Naive thymus-derived CD8-positive, alpha-beta T cell (primary cell): Measurements from ENCODE around the gene KRTAP12-2. TPM values are rescaled to one million over a fixed set of nuclear protein-coding genes. Genes with fewer than 3 reads are reported as not detected.
A peak's percentile ranks its signal among the peaks of the same experiment; 100 is the strongest.
"Not testable (repeated sequence)": the region's sequence is repeated elsewhere in the genome, so short reads cannot be mapped to it uniquely, and the experiment has no call there.

Experiments
- ATAC-seq, 2 donors: fragments of 150-1000 bp; cut with Tn5 transposase in 1 of 2; sonication (Bioruptor Pico), chemical (Tn5 transposase) in 1 of 2; 1 replicate in 1 of 2; 2 replicates in 1 of 2; pipeline ENCODE4 v1.10.0; 2021; ENCODE audit warnings: mild to moderate bottlenecking in 2 of 2, moderate library complexity in 2 of 2
- POLR2A ChIA-PET: fragments of 350-600 bp; sonication (Branson Sonifier 250); formaldehyde crosslinking; loops from one replicate; lab custom pipeline; 2021; ENCODE audit warnings: antibody characterized with exemption; lab: Charles Lee
- DNase-seq, 10 donors: peaks; one replicate each; pipeline versions ENCODE4 v3.0.0 to v3.0.0-alpha.2; 2020 to 2022
- H3K27ac Mint-ChIP-seq, 10 donors: one replicate each; pipeline ENCODE4 v1.8.0; 2020 to 2022; ENCODE audit warnings: mild to moderate bottlenecking in 10 of 10, mixed read lengths in 10 of 10, moderate library complexity in 4 of 10, inconsistent platforms in 1 of 10
- H3K27me3 Mint-ChIP-seq, 5 donors: one replicate each; pipeline ENCODE4 v1.8.0; 2021 to 2022; ENCODE audit warnings: mixed read lengths in 5 of 5
- H3K36me3 Mint-ChIP-seq, 3 donors: one replicate each; pipeline ENCODE4 v1.8.0; 2020 to 2022; ENCODE audit warnings: mixed read lengths in 3 of 3, mild to moderate bottlenecking in 2 of 3, inconsistent platforms in 1 of 3
- H3K4me1 Mint-ChIP-seq, 4 donors: one replicate each; pipeline ENCODE4 v1.8.0; 2021 to 2022; ENCODE audit warnings: mixed read lengths in 4 of 4
- H3K4me3 Mint-ChIP-seq, 10 donors: one replicate each; pipeline ENCODE4 v1.8.0; 2020 to 2022; ENCODE audit warnings: mild to moderate bottlenecking in 10 of 10, mixed read lengths in 10 of 10, moderate library complexity in 6 of 10, inconsistent platforms in 1 of 10
- H3K9me3 Mint-ChIP-seq, 9 donors: one replicate each; pipeline ENCODE4 v1.8.0; 2020 to 2022; ENCODE audit warnings: mixed read lengths in 9 of 9, mild to moderate bottlenecking in 3 of 9, inconsistent platforms in 1 of 9, moderate library complexity in 1 of 9
- polyA plus RNA-seq, 3 donors: library from polyadenylated mRNA; unstranded; fragments of 300-500 nt; fragmentation: Illumina TruSeq; gene quantifications; one replicate each; pipeline ENCODE4 v1.2.3, GENCODE V29; 2021
- total RNA-seq, 8 experiments: library from RNA in 2 of 8; stranded (reverse) in 2 of 8; gene quantifications; one replicate each; pipeline ENCODE4 v1.2.3 and lab custom pipeline; 2021 to 2026

The KRTAP12-2 gene
- total and polyA plus RNA-seq, 5 experiments from 2014 or later, result not detected

DNA sequence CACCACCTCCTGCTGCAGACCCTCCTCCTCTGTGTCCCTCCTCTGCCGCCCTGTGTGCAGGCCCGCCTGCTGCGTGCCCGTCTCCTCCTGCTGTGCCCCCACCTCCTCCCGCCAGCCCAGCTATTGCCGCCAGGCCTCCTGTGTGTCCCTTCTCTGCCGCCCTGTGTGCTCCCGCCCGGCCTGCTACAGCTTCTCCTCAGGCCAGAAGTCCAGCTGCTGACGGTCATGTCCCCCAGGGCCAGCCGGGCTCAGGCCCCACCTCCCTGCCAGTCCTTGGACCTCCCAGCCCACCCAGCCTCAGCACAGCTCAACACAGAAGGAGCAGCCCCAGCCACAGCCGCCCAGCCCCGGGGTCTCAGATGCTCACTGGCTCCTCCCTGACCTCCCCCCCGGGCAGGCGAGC lies 38.9 kb downstream of the KRTAP12-2 start:
- ATAC-seq, H3K27me3 Mint-ChIP-seq, H3K4me3 Mint-ChIP-seq: not testable (repeated sequence)
- DNase-seq, result peak in 1 of 10 donors; percentile 48
- peaks cover 13 to 60% (median 50%) of the 10 kb centered on the region in 9 donors for H3K9me3 Mint-ChIP-seq
- peak overlapping the region in 4 of 10 donors; percentile 41 to 81 (median 70) for H3K27ac Mint-ChIP-seq
- peaks cover 22 to 53% (median 44%) of the 10 kb centered on the region in 4 donors for H3K4me1 Mint-ChIP-seq
- POLR2A ChIA-PET, result interaction anchor here (3.3 kb wide), 1 partner anchor 31 kb away, joined by 15 read pairs; the partner anchor contains the start of gene KRTAP12-3
- H3K36me3 Mint-ChIP-seq, result peaks cover 2 to 43% (median 41%) of the 10 kb centered on the region in 3 donors

DNA sequence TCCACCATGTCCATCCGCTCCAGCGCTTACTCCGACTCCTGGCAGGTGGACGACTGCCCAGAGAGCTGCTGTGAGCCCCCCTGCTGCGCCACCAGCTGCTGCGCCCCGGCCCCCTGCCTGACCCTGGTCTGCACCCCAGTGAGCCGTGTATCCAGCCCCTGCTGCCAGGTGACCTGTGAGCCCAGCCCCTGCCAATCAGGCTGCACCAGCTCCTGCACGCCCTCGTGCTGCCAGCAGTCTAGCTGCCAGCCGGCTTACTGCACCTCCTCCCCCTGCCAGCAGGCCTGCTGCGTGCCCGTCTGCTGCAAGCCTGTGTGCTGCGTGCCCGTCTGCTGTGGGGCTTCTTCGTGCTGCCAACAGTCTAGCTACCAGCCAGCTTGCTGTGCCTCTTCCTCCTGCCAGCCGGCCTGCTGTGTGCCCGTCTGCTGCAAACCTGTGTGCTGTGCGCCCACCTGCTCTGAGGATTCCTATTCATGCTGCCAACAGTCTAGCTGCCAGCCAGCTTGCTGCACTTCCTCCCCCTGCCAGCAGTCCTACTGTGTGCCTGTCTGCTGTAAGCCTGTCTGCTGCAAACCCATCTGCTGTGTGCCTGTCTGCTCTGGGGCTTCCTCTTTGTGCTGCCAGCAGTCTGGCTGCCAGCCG lies 39.4 kb downstream of the KRTAP12-2 start:
- not testable (repeated sequence) for H3K27me3 Mint-ChIP-seq, ATAC-seq, DNase-seq
- peak overlapping the region in 1 of 10 donors; percentile 13 for H3K4me3 Mint-ChIP-seq
- peaks cover 2 to 48% (median 43%) of the 10 kb centered on the region in 3 donors for H3K36me3 Mint-ChIP-seq
- peaks cover 22 to 53% (median 44%) of the 10 kb centered on the region in 4 donors for H3K4me1 Mint-ChIP-seq
- POLR2A ChIA-PET, result interaction anchor here (0.8 to 3.3 kb wide), 2 partner anchors 29 to 31 kb away, joined by 3 to 15 read pairs; partner anchors contain the start of gene KRTAP12-3
- H3K9me3 Mint-ChIP-seq, result peaks cover 17 to 60% (median 53%) of the 10 kb centered on the region in 9 donors
- H3K27ac Mint-ChIP-seq, result peak overlapping the region in 7 of 10 donors; percentile 31 to 81 (median 58)

DNA sequence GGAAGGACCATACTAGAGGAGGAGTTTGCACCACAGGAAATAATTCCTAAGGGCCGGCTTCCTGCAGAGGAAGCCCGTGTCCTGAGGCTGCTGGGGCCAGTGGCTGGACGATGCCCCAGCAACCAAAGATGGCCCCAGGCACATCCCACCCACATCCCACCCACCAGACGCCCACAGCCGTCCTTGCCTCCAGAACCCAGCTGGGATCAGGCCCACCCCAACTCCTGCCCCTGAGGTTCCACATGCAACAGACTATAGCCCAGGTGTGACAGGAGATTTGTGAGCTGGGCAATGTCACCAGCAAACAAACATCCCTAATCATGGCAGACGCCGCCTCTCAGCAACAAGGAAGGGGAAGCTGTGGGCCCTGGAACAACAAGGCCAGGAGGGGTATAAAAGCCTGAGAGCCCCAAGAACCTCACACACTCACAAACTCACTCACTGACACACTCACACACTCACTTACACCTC lies 40.0 kb downstream of the KRTAP12-2 start, which contains the start of gene KRTAP10-9:
Gene KRTAP10-9 (plus strand): TSS at position 421 of the 471 bp plus-strand sequence. CDS start 79 bp downstream, outside the sequence.
- peak within 1 kb of the TSS in 9 of 10 donors; percentile 41 to 81 (median 69) for H3K27ac Mint-ChIP-seq
- ATAC-seq, result no peak

DNA sequence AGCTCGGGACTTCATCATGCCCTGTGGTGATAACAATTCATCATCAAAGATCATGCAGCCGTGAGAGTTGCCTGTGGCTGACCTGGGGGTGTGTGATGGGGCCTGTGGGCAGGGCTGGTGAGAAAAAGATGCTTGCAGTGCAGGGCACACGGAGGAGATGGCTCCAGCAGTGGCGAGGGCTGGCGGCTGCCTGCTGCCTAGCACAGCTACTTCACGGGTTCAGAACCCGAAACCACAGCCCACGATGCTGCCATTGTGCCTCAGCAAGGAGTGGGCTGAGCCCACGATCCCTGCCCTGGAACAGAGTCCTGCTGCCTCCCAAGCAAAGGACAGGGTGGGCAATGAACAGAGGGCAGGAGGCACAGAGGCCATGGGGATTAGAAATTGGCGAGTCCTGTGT lies 40.5 kb downstream of the KRTAP12-2 start:
- DNase-seq (peak in 3 of 10 donors; percentile 18 to 32 (median 32)), ATAC-seq (no peak)
- Mint-ChIP-seq H3K27me3 (peaks cover 0 to 2% (median 0%) of the 10 kb centered on the region in 5 donors), H3K4me3 (peak overlapping the region in 4 of 10 donors; percentile 28 to 65 (median 58)), H3K36me3 (peaks cover 2 to 44% (median 39%) of the 10 kb centered on the region in 3 donors), H3K27ac (peak overlapping the region in 6 of 10 donors; percentile 43 to 75 (median 58)), H3K9me3 (peaks cover 17 to 58% (median 46%) of the 10 kb centered on the region in 9 donors), H3K4me1 (peaks cover 21 to 52% (median 43%) of the 10 kb centered on the region in 4 donors)
- POLR2A ChIA-PET, result interaction anchor here (0.9 to 3.3 kb wide), 3 partner anchors 27 to 32 kb away, joined by 3 to 15 read pairs (median 4); partner anchors contain the start of gene KRTAP12-3

More for the DNA sequence above, 40.0 kb downstream of the KRTAP12-2 start, which contains the start of gene KRTAP10-9:
- Mint-ChIP-seq H3K27me3 (peaks cover 0 to 2% (median 0%) of the 10 kb centered on the region in 5 donors), H3K9me3 (peaks cover 18 to 60% (median 49%) of the 10 kb centered on the region in 9 donors), H3K36me3 (peaks cover 2 to 46% (median 41%) of the 10 kb centered on the region in 3 donors), H3K4me1 (peaks cover 22 to 53% (median 44%) of the 10 kb centered on the region in 4 donors), H3K4me3 (peak within 1 kb of the TSS in 4 of 10 donors; percentile 28 to 65 (median 58))
- DNase-seq, result peak in 1 of 10 donors; percentile 21
- POLR2A ChIA-PET, result interaction anchor here (0.8 to 3.3 kb wide), 2 partner anchors 29 to 32 kb away, joined by 3 to 15 read pairs; partner anchors contain the start of gene KRTAP12-3

DNA sequence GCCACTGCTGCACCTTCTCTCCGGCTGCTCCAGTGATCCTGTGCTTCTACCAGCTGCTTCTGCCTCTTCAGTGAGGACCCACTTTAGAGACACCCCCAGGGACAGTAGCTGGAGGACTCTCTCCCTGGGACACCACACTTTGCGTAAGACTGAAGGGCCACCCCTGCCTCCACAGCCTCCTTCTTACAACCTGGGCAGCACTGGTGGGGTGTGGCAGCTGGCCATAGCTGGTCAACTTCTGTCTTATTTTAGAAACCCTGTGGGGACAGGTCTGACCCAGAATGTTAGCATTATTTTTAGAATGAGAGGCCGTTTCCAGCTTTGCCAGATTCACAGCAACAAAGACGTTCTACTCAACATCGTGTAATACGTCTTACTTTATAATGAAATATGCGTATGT lies 41.0 kb downstream of the KRTAP12-2 start:
- Mint-ChIP-seq H3K36me3 (peaks cover 0 to 41% (median 36%) of the 10 kb centered on the region in 3 donors), H3K27me3 (peaks cover 0 to 2% (median 0%) of the 10 kb centered on the region in 5 donors), H3K4me3 (no peak overlapping the region), H3K4me1 (peaks cover 17 to 49% (median 39%) of the 10 kb centered on the region in 4 donors), H3K27ac (peak overlapping the region in 4 of 10 donors; percentile 43 to 72 (median 50)), H3K9me3 (peaks cover 17 to 57% (median 45%) of the 10 kb centered on the region in 9 donors)
- POLR2A ChIA-PET, result interaction anchor here (0.9 to 3.3 kb wide), 3 partner anchors 28 to 33 kb away, joined by 3 to 15 read pairs (median 4); partner anchors contain the start of gene KRTAP12-3
- no peak for ATAC-seq
- peak in 1 of 10 donors; percentile 37 for DNase-seq

DNA sequence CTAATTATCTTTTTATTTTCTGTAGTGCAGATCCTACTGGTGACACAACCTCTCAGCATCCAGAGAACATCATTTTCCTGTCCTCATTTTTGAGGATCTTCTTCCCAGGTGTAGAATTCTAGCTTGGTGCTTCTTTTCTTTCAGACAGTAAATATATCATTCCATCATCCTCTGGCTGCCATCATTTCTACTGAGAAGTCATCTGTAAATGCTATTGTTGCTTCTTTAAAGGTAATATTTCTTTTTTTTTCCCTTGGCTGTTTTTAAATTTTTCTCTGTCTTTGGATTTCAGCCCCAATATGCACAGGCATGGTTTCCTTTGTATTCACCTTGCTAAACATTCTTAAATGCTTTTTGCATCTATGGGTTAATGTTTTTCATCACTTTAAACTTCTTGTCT lies 43.2 kb downstream of the KRTAP12-2 start:
- Mint-ChIP-seq H3K27me3 (peaks cover 0 to 2% (median 0%) of the 10 kb centered on the region in 5 donors), H3K4me3 (peak overlapping the region in 1 of 10 donors; percentile 13), H3K36me3 (peaks cover 0 to 52% (median 43%) of the 10 kb centered on the region in 3 donors), H3K27ac (peak overlapping the region in 3 of 10 donors; percentile 6 to 29 (median 14)), H3K9me3 (peaks cover 25 to 63% (median 52%) of the 10 kb centered on the region in 9 donors), H3K4me1 (peaks cover 22 to 47% (median 39%) of the 10 kb centered on the region in 4 donors)
- DNase-seq (no peak), ATAC-seq (no peak)
- POLR2A ChIA-PET, result no interaction called here

DNA sequence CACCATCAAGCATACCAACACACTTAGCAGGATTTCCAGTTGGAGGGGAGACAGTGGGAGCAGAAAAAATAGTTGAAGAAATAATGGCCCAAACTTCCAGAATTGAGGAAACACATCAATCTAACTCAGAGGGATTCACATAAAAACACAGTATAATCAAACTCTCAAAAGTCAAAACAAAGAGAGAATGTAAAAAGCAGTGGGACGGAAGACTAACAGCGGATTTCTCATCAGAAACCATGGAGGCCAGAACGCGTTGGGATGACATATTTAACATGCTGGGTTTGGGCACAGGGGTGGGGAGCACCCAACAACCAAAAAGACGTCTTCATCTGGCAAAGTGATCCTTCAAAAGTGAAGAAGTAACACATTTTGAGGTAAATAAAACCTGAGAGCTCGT lies 46.8 kb downstream of the KRTAP12-2 start:
- H3K4me1 Mint-ChIP-seq, result peaks cover 32 to 55% (median 49%) of the 10 kb centered on the region in 4 donors
- peaks cover 0 to 2% (median 0%) of the 10 kb centered on the region in 5 donors for H3K27me3 Mint-ChIP-seq
- peak overlapping the region; percentile 40 to 98 (median 94) for H3K27ac Mint-ChIP-seq
- ATAC-seq, result no peak
- DNase-seq, result no peak
- H3K4me3 Mint-ChIP-seq, result peak overlapping the region in 7 of 10 donors; percentile 36 to 87 (median 71)
- H3K36me3 Mint-ChIP-seq, result peaks cover 0 to 52% (median 43%) of the 10 kb centered on the region in 3 donors
- POLR2A ChIA-PET, result interaction anchor here (1.4 to 2.4 kb wide), 4 partner anchors 9 to 38 kb away, joined by 5 to 19 read pairs (median 6); partner anchors contain the start of gene KRTAP12-3
- H3K9me3 Mint-ChIP-seq, result peaks cover 25 to 60% (median 51%) of the 10 kb centered on the region in 9 donors

DNA sequence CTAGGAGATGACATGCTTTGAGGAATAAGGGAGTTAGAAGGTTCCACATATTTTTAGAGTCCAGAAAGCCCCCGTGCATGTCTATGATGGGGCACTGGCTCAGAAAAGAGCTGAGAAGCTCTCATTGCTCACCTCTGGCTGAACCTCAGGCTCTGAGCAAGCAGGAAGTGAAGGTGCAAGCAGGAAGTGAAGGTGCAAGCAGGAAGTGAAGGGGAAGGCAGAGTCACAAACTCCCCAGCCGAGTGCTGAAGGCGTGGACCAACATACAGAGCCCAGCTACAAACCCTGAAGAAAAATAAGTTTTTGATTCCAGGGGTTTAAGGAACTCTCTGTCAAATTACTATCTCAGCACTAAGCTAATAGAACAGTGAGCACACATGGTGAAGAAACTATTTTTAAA lies 47.8 kb downstream of the KRTAP12-2 start:
- peaks cover 24 to 51% (median 41%) of the 10 kb centered on the region in 9 donors for H3K9me3 Mint-ChIP-seq
- peaks cover 34 to 59% (median 55%) of the 10 kb centered on the region in 4 donors for H3K4me1 Mint-ChIP-seq
- POLR2A ChIA-PET, result interaction anchor here (0.6 to 2.4 kb wide), 12 partner anchors 10 to 109 kb away, joined by 3 to 19 read pairs (median 4); partner anchors contain the start of gene KRTAP12-3
- peak in 9 of 10 donors; percentile 52 to 81 (median 65) for DNase-seq
- peak; percentile 98 to 99 for ATAC-seq
- no peaks in the 10 kb centered on the region for H3K27me3 Mint-ChIP-seq
- peak overlapping the region; percentile 93 to 98 (median 94) for H3K27ac Mint-ChIP-seq
- peaks cover 0 to 44% (median 33%) of the 10 kb centered on the region in 3 donors for H3K36me3 Mint-ChIP-seq
- peak overlapping the region; percentile 56 to 87 (median 72) for H3K4me3 Mint-ChIP-seq

DNA sequence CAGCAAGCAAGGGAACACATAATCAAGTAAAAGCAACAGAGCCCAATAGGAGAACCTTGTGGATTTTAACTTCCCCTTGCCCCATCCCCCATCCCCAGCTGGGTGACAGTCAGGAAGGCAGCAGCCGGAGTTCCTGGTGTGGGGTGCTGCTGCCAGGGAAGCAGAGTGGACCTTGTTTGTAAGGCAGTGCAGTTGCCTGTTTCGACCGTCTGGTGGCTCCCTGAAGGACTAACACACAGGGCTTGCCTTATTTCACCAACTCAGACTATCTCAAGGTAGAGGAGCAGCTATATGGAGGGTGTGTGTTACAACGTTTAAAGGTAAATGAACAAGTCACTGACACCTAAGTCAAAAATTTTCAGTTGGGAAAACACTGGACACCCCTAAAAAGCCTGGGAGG lies 48.2 kb downstream of the KRTAP12-2 start:
- Mint-ChIP-seq H3K36me3 (peaks cover 0 to 40% (median 29%) of the 10 kb centered on the region in 3 donors), H3K27me3 (no peaks in the 10 kb centered on the region), H3K9me3 (peaks cover 23 to 47% (median 37%) of the 10 kb centered on the region in 9 donors), H3K4me3 (peak overlapping the region; percentile 56 to 87 (median 72)), H3K27ac (peak overlapping the region; percentile 93 to 98 (median 94)), H3K4me1 (peaks cover 34 to 59% (median 55%) of the 10 kb centered on the region in 4 donors)
- DNase-seq (no peak), ATAC-seq (peak; percentile 52 to 53)
- POLR2A ChIA-PET, result interaction anchor here (0.6 to 2.4 kb wide), 12 partner anchors 10 to 108 kb away, joined by 3 to 19 read pairs (median 4); partner anchors contain the start of gene KRTAP12-3

DNA sequence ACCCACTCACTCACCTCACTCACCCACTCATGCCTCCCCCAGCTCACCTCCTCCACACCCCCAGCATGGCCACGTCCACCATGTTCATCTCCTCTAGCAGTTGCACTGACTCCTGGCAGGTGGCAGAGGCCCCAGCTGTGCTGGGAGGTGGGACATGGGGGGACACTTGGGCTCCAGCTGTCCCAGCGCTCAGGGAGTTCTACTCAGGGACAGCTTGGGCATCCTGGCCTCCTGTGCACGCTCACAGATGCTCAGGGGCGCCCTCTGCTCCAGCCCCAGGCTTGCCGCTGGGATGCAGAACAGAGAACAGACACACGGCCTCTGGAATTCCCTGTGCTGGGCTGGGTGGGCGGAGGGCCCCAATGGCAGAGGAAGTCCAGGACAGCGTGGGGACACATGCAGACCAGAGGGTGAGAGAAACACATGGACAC lies 49.6 kb downstream of the KRTAP12-2 start:
- Mint-ChIP-seq H3K9me3 (peaks cover 14 to 38% (median 23%) of the 10 kb centered on the region in 9 donors), H3K36me3 (peaks cover 0 to 26% (median 17%) of the 10 kb centered on the region in 3 donors), H3K27ac (peak overlapping the region; percentile 40 to 98 (median 93)), H3K4me3 (peak overlapping the region in 3 of 10 donors; percentile 22 to 79 (median 30)), H3K4me1 (peaks cover 36 to 69% (median 59%) of the 10 kb centered on the region in 4 donors), H3K27me3 (no peaks in the 10 kb centered on the region)
- POLR2A ChIA-PET, result interaction anchor here (2.7 kb wide), 1 partner anchor 41 kb away, joined by 11 read pairs; the partner anchor contains the start of gene KRTAP12-3
- no peak for DNase-seq
- ATAC-seq, result no peak

DNA sequence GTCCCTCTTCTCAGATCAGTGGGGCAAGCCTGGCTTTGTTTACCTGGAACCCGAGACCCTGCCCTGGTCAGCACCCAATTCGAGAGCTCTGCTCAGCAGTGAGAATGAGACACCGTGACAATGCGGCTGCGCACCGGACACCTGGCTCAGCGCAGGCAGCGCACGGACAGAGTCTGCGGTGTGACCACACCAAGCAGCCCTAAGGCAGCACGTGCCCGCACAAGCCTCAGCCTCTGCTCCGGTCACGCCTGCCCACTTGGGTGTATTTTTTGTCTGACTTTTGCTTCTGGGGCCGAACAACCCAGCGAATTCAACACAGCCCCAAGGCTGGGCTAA lies 50.2 kb downstream of the KRTAP12-2 start:
- no peaks in the 10 kb centered on the region for H3K27me3 Mint-ChIP-seq
- POLR2A ChIA-PET, result interaction anchor here (2.7 kb wide), 1 partner anchor 42 kb away, joined by 11 read pairs; the partner anchor contains the start of gene KRTAP12-3
- peak overlapping the region in 7 of 10 donors; percentile 28 to 79 (median 64) for H3K4me3 Mint-ChIP-seq
- no peak for DNase-seq
- ATAC-seq, result no peak
- H3K27ac Mint-ChIP-seq, result peak overlapping the region in 9 of 10 donors; percentile 59 to 94 (median 85)
- peaks cover 0 to 22% (median 17%) of the 10 kb centered on the region in 3 donors for H3K36me3 Mint-ChIP-seq
- peaks cover 13 to 36% (median 23%) of the 10 kb centered on the region in 9 donors for H3K9me3 Mint-ChIP-seq
- H3K4me1 Mint-ChIP-seq, result peaks cover 36 to 69% (median 58%) of the 10 kb centered on the region in 4 donors
